SJSA1 (cell line): ENCODE results near the gene CFAP61. TPM values are rescaled to one million over a fixed set of nuclear protein-coding genes. Genes with fewer than 3 reads are reported as not detected.

Source experiments
- DNase-seq, 2 experiments: peaks; one replicate each; pipeline ENCODE4 v3.0.0-alpha.2; 2015 to 2020; ENCODE audit warnings: low spot score in 2 of 2, low read depth in 1 of 2
- H3K27ac ChIP-seq: fragments of 250-450 bp; sonication (Bioruptor Pico); 2 replicates; pipeline ENCODE4 v1.5.1; 2020; ENCODE audit warnings: mild to moderate bottlenecking, moderate library complexity
- H3K27me3 ChIP-seq: fragments of 250-450 bp; sonication (Bioruptor Pico); replicated peaks from 2 replicates; pipeline ENCODE4 v1.5.1; 2020; ENCODE audit warnings: mild to moderate bottlenecking, moderate library complexity
- H3K36me3 ChIP-seq: fragments of 250-450 bp; sonication (Bioruptor Pico); 2 replicates; pipeline ENCODE4 v1.5.1; 2020; ENCODE audit warnings: mild to moderate bottlenecking
- H3K4me1 ChIP-seq: fragments of 250-450 bp; sonication (Bioruptor Pico); replicated peaks from 2 replicates; pipeline ENCODE4 v1.6.1; 2021; ENCODE audit warnings: mild to moderate bottlenecking
- H3K4me3 ChIP-seq: fragments of 250-450 bp; sonication (Bioruptor Pico); 2 replicates; pipeline ENCODE4 v1.5.1; 2020; ENCODE audit warnings: mild to moderate bottlenecking
- H3K9me3 ChIP-seq: fragments of 250-450 bp; sonication (Bioruptor Pico); replicated peaks from 2 replicates; pipeline ENCODE4 v1.5.1; 2020; ENCODE audit warnings: mild to moderate bottlenecking
- total RNA-seq: library from RNA; depleted of rRNA; stranded (reverse); fragments of >200 nt; shearing (Covaris generic); gene quantifications from 2 replicates; pipeline ENCODE4 v1.2.3, GENCODE V29; 2014

The CFAP61 gene
- total RNA-seq, 1 experiment from 2014 or later: not detected

DNA sequence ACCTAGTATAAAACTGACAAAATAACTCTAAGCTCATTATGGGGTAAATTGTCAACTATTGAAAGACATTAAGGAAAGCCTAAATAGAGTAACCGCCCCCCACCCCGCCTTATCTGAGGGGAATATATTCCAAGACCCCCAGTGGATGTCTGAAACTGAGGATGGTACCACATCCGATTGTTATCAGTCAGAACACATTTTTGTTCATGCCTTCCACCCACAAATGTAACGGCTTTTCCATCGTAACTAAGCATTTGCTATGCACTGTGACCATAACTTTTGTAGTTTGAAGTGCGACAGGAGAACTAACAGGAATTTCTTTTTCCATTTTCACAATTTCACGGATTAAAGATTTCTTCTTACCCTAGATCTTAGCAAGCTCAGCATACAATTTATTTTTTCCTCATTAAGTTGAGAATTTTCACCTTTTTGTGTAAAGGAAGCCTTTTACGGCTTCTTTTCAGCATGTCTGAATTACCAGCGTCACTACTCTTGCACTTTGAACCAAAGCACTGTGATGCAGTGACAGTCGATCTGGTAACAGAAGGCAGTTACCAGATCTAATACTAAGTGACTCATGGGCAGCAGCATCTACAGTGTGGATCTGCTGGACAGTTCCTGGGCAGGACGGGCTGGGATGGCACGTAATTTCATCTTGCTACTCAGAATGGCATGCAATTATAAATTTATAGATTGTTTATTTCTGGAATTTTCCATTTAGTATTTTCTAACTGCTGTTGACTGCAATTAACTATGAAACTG lies 11.8 kb downstream of the CFAP61 start:
- no peak for DNase-seq
- H3K36me3 ChIP-seq: no peaks in the 10 kb centered on the region
- H3K4me3 ChIP-seq: no peak overlapping the region
- peaks cover 29% of the 10 kb centered on the region for H3K27me3 ChIP-seq
- no peak overlapping the region for H3K27ac ChIP-seq
- no peaks in the 10 kb centered on the region for H3K4me1 ChIP-seq
- no peaks in the 10 kb centered on the region for H3K9me3 ChIP-seq

DNA sequence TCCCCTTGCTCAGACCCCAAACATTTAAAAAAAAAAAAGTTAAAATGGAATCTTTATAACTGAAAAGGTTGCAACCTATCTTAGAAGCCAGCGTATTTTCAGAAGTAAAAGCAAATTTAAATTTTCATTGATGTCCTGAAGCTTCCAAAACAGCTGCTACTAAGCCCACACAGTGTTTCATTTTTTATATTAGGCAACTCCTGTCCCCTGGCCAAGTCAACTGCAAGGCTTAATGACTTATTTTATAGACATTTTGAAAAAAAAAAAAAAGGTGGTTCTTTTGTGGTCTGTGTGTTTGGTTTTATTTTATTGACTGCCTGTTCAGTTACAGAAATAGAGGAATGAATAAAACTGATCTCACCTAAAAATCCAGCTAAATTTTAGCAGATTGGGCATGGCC lies 13.0 kb downstream of the CFAP61 start:
- no peak for DNase-seq
- Histone ChIP-seq H3K27me3 (peaks cover 26% of the 10 kb centered on the region), H3K4me3 (no peak overlapping the region), H3K9me3 (no peaks in the 10 kb centered on the region), H3K4me1 (no peaks in the 10 kb centered on the region), H3K36me3 (no peaks in the 10 kb centered on the region), H3K27ac (no peak overlapping the region)

DNA sequence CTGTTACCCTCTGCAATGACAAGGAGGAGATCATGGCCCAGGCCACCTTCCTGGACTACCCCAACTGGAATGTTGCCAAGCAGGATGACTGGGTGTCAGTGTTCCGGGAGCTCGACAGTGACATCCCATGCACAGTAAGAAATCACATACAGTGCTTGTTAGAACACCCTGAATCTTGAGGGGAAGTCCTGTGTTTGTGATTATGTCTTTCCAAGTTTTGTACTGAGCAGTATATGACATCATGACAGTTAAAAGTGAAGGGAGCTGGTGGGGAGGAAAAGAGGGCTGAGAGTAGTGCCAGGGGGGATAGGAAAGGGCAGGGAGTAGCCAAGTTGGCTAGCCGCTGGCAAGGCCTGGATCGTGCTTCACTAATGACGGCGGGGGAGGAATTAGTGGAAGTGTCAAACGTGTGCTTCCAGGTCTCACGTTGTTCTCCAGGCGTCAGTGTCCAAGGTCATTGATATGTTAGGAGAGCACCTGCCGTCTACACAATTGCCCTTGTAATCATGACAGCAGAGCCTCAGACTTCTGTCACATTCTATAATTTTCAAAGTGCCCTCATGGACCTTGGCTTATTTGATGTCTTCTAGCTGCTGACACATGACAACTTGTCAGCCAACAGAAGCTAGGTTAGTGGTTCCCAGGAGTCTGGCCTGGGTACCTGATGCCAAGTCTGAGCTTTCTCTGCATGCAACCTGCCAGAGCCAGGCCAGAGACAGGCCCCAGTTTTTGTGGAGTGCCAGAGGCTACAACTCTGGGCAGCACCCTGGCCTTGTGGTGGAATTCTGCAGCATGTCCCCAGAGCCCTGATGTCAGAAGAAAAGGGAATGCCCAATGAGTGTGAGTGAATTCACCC lies 18.8 kb downstream of the CFAP61 start:
- Histone ChIP-seq H3K27me3 (peaks cover 10% of the 10 kb centered on the region; the same call in 1 of the 2 replicates), H3K36me3 (no peaks in the 10 kb centered on the region), H3K9me3 (no peaks in the 10 kb centered on the region), H3K4me3 (no peak overlapping the region), H3K27ac (no peak overlapping the region), H3K4me1 (no peaks in the 10 kb centered on the region)
- DNase-seq: no peak

DNA sequence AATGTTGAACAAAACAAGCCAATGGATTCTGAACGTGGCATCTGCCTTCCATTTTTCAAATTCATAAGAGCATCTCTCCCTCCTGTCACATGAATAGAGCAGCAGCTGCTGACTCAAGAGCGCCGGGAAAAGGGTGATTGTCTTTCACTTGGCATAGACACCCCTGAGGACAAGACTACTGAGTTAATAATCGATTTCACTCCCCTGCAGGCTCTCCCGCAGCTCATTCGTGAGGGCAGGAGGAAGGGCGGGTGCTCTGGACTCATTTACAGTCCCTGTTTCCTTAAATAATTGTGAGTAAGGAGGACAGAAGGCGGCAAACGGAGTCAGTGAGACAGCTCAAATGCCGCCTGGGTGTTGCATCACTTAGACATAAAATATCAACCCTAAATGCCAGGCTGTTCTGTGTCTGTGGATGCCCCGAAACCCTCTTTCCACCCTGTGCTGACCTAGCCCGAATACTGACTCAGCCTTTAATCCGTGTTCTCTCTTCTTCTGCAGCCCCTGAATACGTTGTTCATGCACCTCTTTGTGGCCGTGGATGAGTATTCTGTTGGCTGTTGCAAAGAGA lies 21.6 kb downstream of the CFAP61 start:
- Histone ChIP-seq H3K4me1 (no peaks in the 10 kb centered on the region), H3K36me3 (no peaks in the 10 kb centered on the region), H3K4me3 (no peak overlapping the region), H3K9me3 (no peaks in the 10 kb centered on the region), H3K27ac (no peak overlapping the region), H3K27me3 (peaks cover 13% of the 10 kb centered on the region)
- DNase-seq: no peak

DNA sequence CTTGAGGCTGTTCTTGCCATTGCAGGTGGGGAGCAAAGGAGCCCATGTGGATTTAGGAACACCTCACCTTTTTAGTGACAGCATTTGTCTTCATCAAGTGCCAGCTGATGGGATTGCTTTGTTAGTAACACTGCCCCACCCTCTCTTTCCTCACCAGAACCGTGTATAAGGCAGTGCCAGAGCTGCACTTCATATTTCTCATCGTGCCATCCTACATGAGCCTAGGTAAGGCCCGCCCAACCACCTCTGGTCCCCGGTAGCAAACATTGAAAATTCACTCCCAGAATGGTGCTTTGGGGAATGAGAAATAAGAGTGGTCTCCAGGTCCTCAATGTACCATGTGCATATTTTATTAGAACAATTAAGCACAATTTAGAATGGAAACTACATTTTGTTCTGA lies 22.7 kb downstream of the CFAP61 start:
- H3K27ac ChIP-seq: no peak overlapping the region
- H3K36me3 ChIP-seq: no peaks in the 10 kb centered on the region
- H3K9me3 ChIP-seq: no peaks in the 10 kb centered on the region
- peaks cover 20% of the 10 kb centered on the region for H3K27me3 ChIP-seq
- no peaks in the 10 kb centered on the region for H3K4me1 ChIP-seq
- no peak overlapping the region for H3K4me3 ChIP-seq
- DNase-seq: no peak

DNA sequence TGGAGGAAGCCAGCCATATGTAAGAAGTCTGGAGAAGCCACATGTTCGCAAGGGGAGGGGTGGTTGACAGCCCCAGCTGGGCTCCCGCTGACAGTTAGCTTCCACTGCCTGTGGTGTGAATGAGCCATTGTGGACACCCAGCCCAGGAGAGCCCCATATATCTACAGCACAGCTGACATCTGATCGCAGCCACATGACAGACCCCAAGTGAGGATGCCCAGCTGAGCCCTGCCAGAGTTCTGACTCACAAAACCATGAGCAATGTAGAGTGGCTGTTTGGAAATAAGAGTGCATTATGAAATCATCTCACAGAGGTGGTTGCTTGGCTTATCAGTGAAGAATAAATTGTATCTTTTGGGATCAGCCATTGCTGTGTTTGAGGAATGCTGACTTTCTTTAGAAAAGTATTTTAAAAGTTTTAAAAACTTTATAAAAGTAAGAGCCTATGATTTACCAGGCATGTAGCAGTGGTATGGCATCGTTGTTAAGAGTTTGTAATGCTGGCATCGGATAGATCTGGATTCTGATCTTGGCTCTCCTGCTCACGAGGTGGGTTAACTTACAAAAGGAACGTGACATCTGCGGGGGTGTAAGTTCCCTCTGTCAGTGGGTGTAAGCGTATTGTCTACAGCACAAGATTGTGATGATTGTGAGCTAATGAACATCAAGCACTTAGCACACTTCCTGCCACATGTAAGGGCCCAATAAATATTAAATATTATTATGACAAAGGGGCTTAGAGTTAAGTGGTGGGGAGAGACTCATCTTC lies 24.1 kb downstream of the CFAP61 start:
- Histone ChIP-seq H3K9me3 (no peaks in the 10 kb centered on the region), H3K4me1 (no peaks in the 10 kb centered on the region), H3K36me3 (no peaks in the 10 kb centered on the region), H3K4me3 (no peak overlapping the region), H3K27ac (no peak overlapping the region), H3K27me3 (peaks cover 23% of the 10 kb centered on the region)
- no peak for DNase-seq

DNA sequence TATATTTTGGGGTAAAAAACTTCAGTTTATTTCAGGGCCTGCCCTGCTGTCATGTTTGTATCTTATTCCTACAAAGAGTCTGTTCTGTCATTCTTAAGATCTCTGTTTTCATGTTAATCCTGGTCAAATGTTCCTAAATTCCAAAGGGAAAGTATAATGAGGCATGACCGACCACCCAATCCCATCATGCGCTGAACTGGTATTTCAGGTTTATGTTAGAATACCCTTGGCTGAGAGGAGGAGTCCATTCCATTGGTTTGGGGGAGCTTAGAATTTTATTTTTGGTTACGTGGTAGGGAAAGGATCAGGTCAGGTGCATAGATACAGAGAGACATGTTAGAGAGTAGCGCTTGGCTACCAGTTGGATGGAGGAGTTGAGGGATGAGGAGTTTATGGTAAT lies 25.7 kb downstream of the CFAP61 start:
- no peaks in the 10 kb centered on the region for H3K36me3 ChIP-seq
- H3K27me3 ChIP-seq: peaks cover 22% of the 10 kb centered on the region
- no peak overlapping the region for H3K4me3 ChIP-seq
- H3K4me1 ChIP-seq: no peaks in the 10 kb centered on the region
- no peak for DNase-seq
- H3K9me3 ChIP-seq: no peaks in the 10 kb centered on the region
- H3K27ac ChIP-seq: no peak overlapping the region

DNA sequence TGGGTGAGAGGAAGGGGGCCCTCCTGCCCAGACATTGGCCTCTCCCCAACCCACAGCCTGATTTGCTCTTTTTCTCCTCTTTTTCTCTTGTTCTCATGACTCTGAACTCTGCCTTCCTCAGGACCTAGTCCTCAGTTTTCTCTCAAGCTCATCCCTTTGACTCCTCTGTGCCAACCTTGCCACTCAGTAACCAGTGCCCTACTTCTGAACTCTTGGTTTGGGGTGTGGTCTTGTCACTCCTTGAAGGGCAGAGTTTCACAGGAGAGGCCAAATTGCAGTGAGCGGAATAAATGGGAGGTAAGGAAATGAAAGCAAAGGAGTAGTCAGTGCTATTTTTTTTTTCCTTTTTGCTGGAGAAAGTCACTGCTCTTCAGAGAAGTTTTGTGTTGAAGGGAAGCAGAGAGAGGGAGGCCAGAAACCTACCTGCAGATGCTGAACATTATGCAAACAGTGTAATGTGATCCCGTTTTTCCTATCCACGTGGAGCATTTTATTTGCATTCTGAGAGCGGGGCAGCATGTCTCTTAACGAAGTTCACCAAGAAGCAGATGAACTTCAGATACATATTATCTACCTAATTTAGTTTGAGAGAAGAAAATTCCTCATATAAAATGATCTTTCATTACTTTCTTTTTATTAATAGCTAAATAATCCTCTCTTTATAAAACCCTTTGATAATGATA lies 26.9 kb downstream of the CFAP61 start:
- Histone ChIP-seq H3K36me3 (no peaks in the 10 kb centered on the region), H3K9me3 (no peaks in the 10 kb centered on the region), H3K27me3 (peaks cover 13% of the 10 kb centered on the region), H3K4me1 (no peaks in the 10 kb centered on the region), H3K4me3 (no peak overlapping the region), H3K27ac (no peak overlapping the region)
- no peak for DNase-seq

DNA sequence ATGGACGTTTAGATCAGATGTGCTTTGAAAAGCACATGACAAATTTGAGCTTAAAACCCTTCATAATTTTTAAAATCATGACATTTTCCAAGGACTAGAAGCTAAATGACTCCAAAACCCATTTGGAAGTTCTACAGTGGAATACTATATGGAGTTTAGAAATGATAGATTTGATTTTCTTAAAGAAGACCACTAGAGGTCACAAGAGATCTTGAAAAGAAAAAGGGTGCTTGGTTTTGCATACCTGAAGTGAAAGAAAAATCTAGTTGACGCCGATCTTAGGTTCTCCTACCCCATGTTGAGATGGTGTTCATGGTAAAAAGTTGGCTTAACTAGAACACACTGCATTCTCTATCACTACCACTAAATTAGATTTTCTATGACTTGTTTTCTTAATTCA lies 31.5 kb downstream of the CFAP61 start:
- DNase-seq: peak in 1 of 2 experiments; percentile 32
- Histone ChIP-seq H3K4me3 (no peak overlapping the region), H3K36me3 (no peaks in the 10 kb centered on the region), H3K9me3 (no peaks in the 10 kb centered on the region), H3K4me1 (no peaks in the 10 kb centered on the region), H3K27ac (no peak overlapping the region), H3K27me3 (peaks cover 9% of the 10 kb centered on the region)

DNA sequence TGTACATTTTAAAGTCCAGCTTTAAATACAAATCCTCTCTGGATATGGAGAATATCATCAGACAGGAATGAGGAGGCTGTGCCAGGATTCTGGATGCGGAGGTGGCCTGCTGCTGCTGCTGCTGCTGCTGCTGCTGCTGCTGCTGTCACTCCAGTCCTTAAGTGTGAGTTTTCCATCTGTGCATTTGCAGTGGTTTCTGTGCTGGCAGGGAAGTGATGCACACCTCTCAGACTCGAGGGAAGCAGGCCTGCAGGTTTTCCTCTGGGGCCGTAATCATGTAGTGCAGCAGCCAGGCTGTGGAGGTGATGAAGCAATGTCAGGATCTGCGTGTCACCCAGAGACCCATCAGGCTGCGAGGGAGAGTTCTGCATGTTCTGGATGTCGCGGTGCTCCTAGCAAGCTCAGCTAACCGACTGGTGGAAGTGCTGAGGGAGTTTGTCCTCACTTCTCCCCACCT lies 32.0 kb downstream of the CFAP61 start:
- H3K9me3 ChIP-seq: no peaks in the 10 kb centered on the region
- no peak for DNase-seq
- H3K27me3 ChIP-seq: peaks cover 9% of the 10 kb centered on the region
- no peaks in the 10 kb centered on the region for H3K4me1 ChIP-seq
- no peaks in the 10 kb centered on the region for H3K36me3 ChIP-seq
- H3K4me3 ChIP-seq: no peak overlapping the region
- no peak overlapping the region for H3K27ac ChIP-seq

DNA sequence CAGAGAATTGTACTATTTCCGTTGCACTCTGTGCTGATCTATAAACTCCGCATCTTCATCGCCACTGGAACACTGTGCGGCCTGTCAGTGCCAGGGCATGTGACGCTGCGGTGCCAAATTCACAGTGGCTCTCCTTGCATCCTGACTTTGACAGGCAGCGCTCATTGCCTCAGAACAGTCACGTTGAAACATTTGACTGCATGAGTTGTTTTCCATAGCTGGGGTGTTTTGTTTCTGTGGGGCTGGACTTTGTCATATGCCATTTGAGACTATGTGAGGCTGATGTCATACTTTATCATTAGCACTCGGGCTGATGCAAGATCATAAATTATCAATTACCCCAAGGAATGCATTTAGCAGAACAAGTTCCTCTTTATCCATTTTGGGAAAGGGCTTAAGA lies 32.7 kb downstream of the CFAP61 start:
- Histone ChIP-seq H3K9me3 (no peaks in the 10 kb centered on the region), H3K36me3 (no peaks in the 10 kb centered on the region), H3K27me3 (peaks cover 3% of the 10 kb centered on the region), H3K4me3 (no peak overlapping the region), H3K4me1 (no peaks in the 10 kb centered on the region), H3K27ac (no peak overlapping the region)
- DNase-seq: no peak

DNA sequence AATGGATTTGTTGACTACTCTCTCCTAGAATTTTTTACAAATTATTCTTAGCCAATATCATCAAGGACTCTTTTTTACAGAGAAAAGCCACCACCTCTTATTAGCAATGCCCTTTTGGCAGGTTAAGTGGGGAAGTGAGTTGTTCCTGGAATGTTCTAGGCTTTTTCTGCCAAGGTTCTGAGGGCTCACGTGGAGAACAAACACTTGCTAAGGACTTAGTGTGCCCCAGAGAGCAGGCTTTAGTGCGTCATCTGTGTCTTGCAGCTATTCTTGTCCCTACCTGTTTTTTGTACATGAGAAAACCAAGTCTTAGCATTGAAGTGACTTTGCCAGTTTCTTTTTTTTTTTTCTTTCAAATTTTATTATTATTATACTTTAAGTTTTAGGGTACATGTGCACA lies 33.5 kb downstream of the CFAP61 start:
- DNase-seq: no peak
- no peaks in the 10 kb centered on the region for H3K9me3 ChIP-seq
- no peak overlapping the region for H3K27ac ChIP-seq
- no peak overlapping the region for H3K4me3 ChIP-seq
- H3K36me3 ChIP-seq: no peaks in the 10 kb centered on the region
- no peaks in the 10 kb centered on the region for H3K4me1 ChIP-seq
- H3K27me3 ChIP-seq: no peaks in the 10 kb centered on the region; the same call in 1 of the 2 replicates

DNA sequence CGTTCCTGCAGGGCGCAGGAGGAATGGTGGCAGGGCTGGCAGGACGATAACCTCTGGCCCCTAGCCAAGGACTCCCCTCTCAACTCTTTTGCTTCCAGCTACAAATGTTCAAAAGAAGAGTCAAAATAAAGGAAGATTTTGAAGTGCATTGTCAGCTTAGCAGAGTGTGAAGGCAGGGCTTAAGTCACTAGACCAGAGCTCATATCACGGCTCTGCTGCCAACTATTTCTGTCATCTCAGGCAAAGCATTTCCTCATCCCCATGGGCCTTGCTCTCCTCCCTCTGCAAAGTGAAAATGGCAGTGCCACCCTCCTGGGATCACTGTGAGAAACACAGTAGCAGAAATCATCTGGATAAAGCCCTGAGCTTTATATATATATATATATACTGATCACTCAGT lies 36.7 kb downstream of the CFAP61 start:
- Histone ChIP-seq H3K9me3 (no peaks in the 10 kb centered on the region), H3K27me3 (peaks cover 3% of the 10 kb centered on the region; the same call in 1 of the 2 replicates), H3K4me1 (no peaks in the 10 kb centered on the region), H3K4me3 (no peak overlapping the region), H3K27ac (no peak overlapping the region), H3K36me3 (no peaks in the 10 kb centered on the region)
- DNase-seq: no peak
